Glutamatergic neuron (in vitro differentiated cells): ENCODE data around the gene DPP8. TPM values are rescaled to one million over a fixed set of nuclear protein-coding genes. Genes with fewer than 3 reads are reported as not detected.
"Not testable (repeated sequence)": the region's sequence is repeated elsewhere in the genome, so short reads cannot be mapped to it uniquely, and the experiment has no call there.

Experiments
- DNase-seq: peaks from one replicate; pipeline ENCODE4 v3.0.0; 2022
- H3K27ac Mint-ChIP-seq: one replicate; pipeline ENCODE4 v1.8.0; 2020; ENCODE audit warnings: mild to moderate bottlenecking, mixed read lengths, inconsistent platforms; ENCODE audit not compliant: unreplicated experiment
- H3K27me3 Mint-ChIP-seq: one replicate; pipeline ENCODE4 v1.8.0; 2020; ENCODE audit warnings: mild to moderate bottlenecking, moderate library complexity, mixed read lengths, inconsistent platforms; ENCODE audit not compliant: unreplicated experiment
- H3K36me3 Mint-ChIP-seq: one replicate; pipeline ENCODE4 v1.8.0; 2020; ENCODE audit warnings: mild to moderate bottlenecking, mixed read lengths, inconsistent platforms; ENCODE audit not compliant: unreplicated experiment
- H3K4me1 Mint-ChIP-seq: one replicate; pipeline ENCODE4 v1.8.0; 2020; ENCODE audit warnings: mild to moderate bottlenecking, low read depth, mixed read lengths, inconsistent platforms; ENCODE audit not compliant: unreplicated experiment
- H3K4me3 Mint-ChIP-seq: one replicate; pipeline ENCODE4 v1.8.0; 2020; ENCODE audit warnings: mild to moderate bottlenecking, mixed read lengths, inconsistent platforms; ENCODE audit not compliant: unreplicated experiment
- H3K9me3 Mint-ChIP-seq: one replicate; pipeline ENCODE4 v1.8.0; 2020; ENCODE audit warnings: mild to moderate bottlenecking, moderate library complexity, mixed read lengths, inconsistent platforms; ENCODE audit not compliant: unreplicated experiment
- total RNA-seq: library from RNA; stranded (reverse); fragmentation: NEBNext Ultra II Directional; extraction: Animal tissue kit (Norgen Biotek cat#: 25700); gene quantifications from one replicate; pipeline ENCODE4 v1.2.1, GENCODE V29; 2021; ENCODE audit not compliant: unreplicated experiment
- TF ChIP-seq, protein P1 (sequence below): fragments of 200-600 bp; sonication (generic); IDR thresholded peaks from one replicate; pipeline ENCODE4 v1.5.0; 2021; ENCODE audit not compliant: partially characterized antibody, unreplicated experiment

Gene DPP8
- total RNA-seq, 1 donor from 2014 or later, result 33.4 TPM

- no peaks in the 10 kb centered on the region for H3K9me3 Mint-ChIP-seq
- DNase-seq, result no peak
- peaks cover 13% of the 10 kb centered on the region for H3K4me1 Mint-ChIP-seq
- no peak overlapping the region for H3K4me3 Mint-ChIP-seq
- H3K36me3 Mint-ChIP-seq, result no peaks in the 10 kb centered on the region
- no peak overlapping the region for H3K27ac Mint-ChIP-seq
- H3K27me3 Mint-ChIP-seq, result peaks cover 2% of the 10 kb centered on the region
- TF ChIP-seq, protein P1, sequence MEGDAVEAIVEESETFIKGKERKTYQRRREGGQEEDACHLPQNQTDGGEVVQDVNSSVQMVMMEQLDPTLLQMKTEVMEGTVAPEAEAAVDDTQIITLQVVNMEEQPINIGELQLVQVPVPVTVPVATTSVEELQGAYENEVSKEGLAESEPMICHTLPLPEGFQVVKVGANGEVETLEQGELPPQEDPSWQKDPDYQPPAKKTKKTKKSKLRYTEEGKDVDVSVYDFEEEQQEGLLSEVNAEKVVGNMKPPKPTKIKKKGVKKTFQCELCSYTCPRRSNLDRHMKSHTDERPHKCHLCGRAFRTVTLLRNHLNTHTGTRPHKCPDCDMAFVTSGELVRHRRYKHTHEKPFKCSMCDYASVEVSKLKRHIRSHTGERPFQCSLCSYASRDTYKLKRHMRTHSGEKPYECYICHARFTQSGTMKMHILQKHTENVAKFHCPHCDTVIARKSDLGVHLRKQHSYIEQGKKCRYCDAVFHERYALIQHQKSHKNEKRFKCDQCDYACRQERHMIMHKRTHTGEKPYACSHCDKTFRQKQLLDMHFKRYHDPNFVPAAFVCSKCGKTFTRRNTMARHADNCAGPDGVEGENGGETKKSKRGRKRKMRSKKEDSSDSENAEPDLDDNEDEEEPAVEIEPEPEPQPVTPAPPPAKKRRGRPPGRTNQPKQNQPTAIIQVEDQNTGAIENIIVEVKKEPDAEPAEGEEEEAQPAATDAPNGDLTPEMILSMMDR, result no peak
These were observed 40.8 kb upstream of the DPP8 start for GRCh38 chr15:65558336-65558735.

- Mint-ChIP-seq H3K4me3 (no peak overlapping the region), H3K36me3 (no peaks in the 10 kb centered on the region), H3K27me3 (peaks cover 2% of the 10 kb centered on the region), H3K27ac (no peak overlapping the region), H3K4me1 (peaks cover 13% of the 10 kb centered on the region), H3K9me3 (no peaks in the 10 kb centered on the region)
- TF ChIP-seq, protein P1, result no peak
- no peak for DNase-seq
These were observed 39.1 kb upstream of the DPP8 start for GRCh38 chr15:65556622-65557021.

GRCh38 chr15:65553691-65554090 lies 36.2 kb upstream of the DPP8 start:
- no peaks in the 10 kb centered on the region for H3K36me3 Mint-ChIP-seq
- no peaks in the 10 kb centered on the region for H3K9me3 Mint-ChIP-seq
- no peak overlapping the region for H3K4me3 Mint-ChIP-seq
- H3K4me1 Mint-ChIP-seq, result peaks cover 14% of the 10 kb centered on the region
- TF ChIP-seq, protein P1, result no peak
- peaks cover 2% of the 10 kb centered on the region for H3K27me3 Mint-ChIP-seq
- no peak overlapping the region for H3K27ac Mint-ChIP-seq
- DNase-seq, result no peak

DNA sequence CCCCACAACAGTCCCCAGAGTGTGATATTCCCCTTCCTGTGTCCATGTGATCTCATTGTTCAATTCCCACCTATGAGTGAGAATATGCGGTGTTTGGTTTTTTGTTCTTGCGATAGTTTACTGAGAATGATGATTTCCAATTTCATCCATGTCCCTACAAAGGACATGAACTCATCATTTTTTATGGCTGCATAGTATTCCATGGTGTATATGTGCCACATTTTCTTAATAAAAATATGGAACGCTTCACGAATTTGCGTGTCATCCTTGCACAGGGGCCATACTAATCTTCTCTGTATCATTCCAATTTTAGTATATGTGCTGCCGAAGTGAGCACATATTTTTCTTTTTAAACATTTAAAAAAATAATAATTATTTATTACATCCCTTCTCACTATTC lies 35.4 kb upstream of the DPP8 start:
- H3K4me1 Mint-ChIP-seq, H3K36me3 Mint-ChIP-seq, H3K4me3 Mint-ChIP-seq, H3K27ac Mint-ChIP-seq, DNase-seq, H3K27me3 Mint-ChIP-seq, H3K9me3 Mint-ChIP-seq: not testable (repeated sequence)

GRCh38 chr15:65551183-65551582 lies 33.7 kb upstream of the DPP8 start:
- Mint-ChIP-seq H3K27me3 (peaks cover under 1% of the 10 kb centered on the region), H3K4me1 (peaks cover 7% of the 10 kb centered on the region), H3K27ac (no peak overlapping the region), H3K4me3 (no peak overlapping the region), H3K9me3 (no peaks in the 10 kb centered on the region), H3K36me3 (no peaks in the 10 kb centered on the region)
- TF ChIP-seq, protein P1, result no peak
- DNase-seq, result no peak

GRCh38 chr15:65550681-65551098 lies 33.2 kb upstream of the DPP8 start:
- H3K4me3 Mint-ChIP-seq, result no peak overlapping the region
- no peak for DNase-seq
- no peaks in the 10 kb centered on the region for H3K36me3 Mint-ChIP-seq
- H3K27me3 Mint-ChIP-seq, result no peaks in the 10 kb centered on the region
- H3K4me1 Mint-ChIP-seq, result peaks cover 10% of the 10 kb centered on the region
- no peaks in the 10 kb centered on the region for H3K9me3 Mint-ChIP-seq
- TF ChIP-seq, protein P1, result no peak
- H3K27ac Mint-ChIP-seq, result no peak overlapping the region

DNA sequence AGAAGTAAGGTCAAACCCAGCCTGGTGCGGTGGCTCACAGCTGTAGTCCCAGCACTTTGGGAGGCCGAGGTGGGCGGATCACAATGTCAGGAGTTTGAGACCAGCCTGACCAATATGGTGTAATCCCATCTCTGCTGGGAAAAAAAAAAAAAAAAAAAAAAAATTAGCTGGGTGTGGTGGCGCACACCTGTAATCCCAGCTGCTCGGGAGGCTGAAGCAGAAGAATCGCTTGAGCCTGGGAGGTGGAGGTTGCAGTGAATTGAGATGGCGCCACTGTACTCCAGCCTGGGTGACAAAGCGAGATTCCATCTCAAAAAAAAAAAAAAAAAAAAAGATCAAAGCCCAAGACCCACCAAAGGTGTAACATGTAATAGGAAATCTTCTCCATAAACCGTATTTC lies 31.8 kb upstream of the DPP8 start:
- not testable (repeated sequence) for H3K27me3 Mint-ChIP-seq, H3K36me3 Mint-ChIP-seq, H3K4me3 Mint-ChIP-seq, H3K27ac Mint-ChIP-seq, DNase-seq, H3K9me3 Mint-ChIP-seq
- peaks cover 11% of the 10 kb centered on the region for H3K4me1 Mint-ChIP-seq
